Choroid plexus epithelial cell (primary cell): ENCODE measurements around the gene SLC30A5.
"Not testable (repeated sequence)": the region's sequence is repeated elsewhere in the genome, so short reads cannot be mapped to it uniquely, and the experiment has no call there.

ENCODE experiments used
- DNase-seq: peaks from one replicate; pipeline ENCODE4 v3.0.0-alpha.2; 2010; ENCODE audit warnings: low read depth
- H3K4me3 ChIP-seq: 2 replicates; pipeline ENCODE4 v1.5.1; 2011; ENCODE audit warnings: low read depth, mild to moderate bottlenecking, control low read depth, low read length, moderate library complexity
- TF ChIP-seq, protein P1 (sequence below): conservative IDR thresholded peaks from 2 replicates; pipeline ENCODE4 v1.5.1; 2011; ENCODE audit warnings: low read depth, mild to moderate bottlenecking, control low read depth, inconsistent platforms, low read length, moderate library complexity

Gene SLC30A5

DNA sequence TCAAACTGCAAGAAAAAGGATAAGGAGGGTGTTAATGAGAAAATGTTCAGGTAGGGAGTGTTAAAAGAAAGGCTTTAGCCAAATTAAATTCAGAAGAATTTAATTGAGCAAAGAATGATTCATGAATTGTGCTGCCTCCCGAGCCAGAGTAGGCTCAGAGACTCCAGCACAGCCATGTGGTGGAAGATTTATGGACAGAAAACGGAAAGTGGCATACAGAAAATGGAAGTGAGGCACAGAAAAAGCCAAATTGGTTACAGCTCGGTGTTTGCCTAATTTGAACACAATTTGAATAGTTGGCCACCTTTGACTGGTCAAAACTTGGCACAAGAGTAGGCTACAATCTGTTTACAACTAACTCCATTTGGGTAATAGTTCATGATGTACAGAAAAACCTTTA is 9.6 kb upstream of the SLC30A5 start:
- no peak overlapping the region for H3K4me3 ChIP-seq
- TF ChIP-seq, protein P1, sequence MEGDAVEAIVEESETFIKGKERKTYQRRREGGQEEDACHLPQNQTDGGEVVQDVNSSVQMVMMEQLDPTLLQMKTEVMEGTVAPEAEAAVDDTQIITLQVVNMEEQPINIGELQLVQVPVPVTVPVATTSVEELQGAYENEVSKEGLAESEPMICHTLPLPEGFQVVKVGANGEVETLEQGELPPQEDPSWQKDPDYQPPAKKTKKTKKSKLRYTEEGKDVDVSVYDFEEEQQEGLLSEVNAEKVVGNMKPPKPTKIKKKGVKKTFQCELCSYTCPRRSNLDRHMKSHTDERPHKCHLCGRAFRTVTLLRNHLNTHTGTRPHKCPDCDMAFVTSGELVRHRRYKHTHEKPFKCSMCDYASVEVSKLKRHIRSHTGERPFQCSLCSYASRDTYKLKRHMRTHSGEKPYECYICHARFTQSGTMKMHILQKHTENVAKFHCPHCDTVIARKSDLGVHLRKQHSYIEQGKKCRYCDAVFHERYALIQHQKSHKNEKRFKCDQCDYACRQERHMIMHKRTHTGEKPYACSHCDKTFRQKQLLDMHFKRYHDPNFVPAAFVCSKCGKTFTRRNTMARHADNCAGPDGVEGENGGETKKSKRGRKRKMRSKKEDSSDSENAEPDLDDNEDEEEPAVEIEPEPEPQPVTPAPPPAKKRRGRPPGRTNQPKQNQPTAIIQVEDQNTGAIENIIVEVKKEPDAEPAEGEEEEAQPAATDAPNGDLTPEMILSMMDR, result no peak
- no peak for DNase-seq

DNA sequence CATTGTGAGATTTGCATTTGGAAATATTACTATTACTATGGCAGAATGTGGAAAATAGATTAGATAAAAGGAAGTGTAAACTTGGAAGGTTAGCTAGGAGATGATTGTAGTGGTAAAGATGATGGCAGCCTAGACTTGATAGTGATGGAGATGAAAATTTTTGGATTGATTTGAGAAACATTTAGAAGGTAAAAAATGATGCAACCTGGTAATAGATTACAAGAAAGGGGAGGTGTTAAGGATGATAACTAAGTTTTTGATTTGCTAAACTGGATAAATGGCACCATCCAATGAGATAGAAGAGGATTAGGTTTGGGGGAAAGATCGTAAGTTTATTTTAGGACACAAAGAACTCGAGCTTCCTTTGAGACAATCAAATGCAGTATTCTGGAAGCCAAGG is 8.9 kb upstream of the SLC30A5 start:
- TF ChIP-seq, protein P1, result no peak
- no peak for DNase-seq
- no peak overlapping the region for H3K4me3 ChIP-seq

DNA sequence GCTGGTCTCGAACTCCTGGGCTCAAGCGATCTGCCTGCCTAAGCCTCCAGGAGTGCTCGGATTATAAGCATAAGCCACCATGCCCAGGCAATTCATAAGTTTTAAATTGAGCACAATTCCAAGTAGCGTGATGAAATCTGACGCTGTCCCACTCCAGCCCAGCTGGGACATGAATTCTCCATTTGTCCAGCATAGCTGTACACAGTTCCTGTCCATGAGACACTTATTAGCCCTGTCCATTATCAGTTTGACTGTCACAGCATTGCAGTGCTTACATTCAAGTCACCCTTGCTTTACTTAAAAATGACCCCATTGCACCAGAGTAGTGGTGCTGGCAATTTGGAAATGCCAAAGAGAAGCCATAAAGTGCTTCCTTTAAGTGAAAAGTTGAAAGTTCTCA is 7.6 kb upstream of the SLC30A5 start:
- TF ChIP-seq, protein P1, result no peak
- no peak for DNase-seq
- no peak overlapping the region for H3K4me3 ChIP-seq

DNA sequence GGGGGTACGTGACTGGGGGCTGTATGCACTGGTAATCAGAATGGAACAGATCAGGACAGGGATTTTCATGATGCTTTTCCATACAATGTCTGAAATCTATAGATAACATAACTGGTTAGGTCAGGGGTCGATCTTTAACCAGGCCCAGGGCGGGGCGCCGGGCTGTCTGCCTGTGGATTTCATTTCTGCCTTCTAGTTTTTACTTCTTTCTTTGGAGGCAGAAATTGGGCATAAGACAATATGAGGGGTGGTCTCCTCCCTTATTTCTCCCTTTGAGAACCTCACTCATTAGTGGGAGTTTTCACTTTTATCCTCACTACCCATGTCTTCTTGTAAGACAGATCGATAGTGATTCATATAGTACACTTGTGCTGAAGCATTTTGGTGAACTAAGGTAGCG is 5.8 kb upstream of the SLC30A5 start:
- not testable (repeated sequence) for H3K4me3 ChIP-seq, DNase-seq

DNA sequence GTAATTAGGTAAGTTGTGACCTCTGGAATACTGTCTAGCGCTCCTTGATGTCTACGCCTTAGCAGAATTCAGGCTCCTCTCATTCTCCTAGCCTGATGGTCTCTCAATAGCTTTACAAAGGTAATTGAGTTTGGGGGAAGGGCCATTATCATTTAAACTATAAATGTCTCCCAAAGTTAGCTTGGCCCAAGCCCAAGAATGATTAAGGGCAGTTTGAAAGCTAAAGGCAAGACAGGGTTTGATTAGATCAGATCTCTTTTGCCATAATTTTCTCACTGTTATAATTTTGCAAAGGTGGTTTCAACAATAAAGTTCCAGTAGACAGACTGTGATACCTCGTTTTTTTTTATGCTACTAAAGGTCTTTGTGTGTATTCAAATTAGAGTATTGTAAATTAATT is 3.7 kb upstream of the SLC30A5 start:
- no peak for DNase-seq
- TF ChIP-seq, protein P1, result no peak
- H3K4me3 ChIP-seq, result no peak overlapping the region

DNA sequence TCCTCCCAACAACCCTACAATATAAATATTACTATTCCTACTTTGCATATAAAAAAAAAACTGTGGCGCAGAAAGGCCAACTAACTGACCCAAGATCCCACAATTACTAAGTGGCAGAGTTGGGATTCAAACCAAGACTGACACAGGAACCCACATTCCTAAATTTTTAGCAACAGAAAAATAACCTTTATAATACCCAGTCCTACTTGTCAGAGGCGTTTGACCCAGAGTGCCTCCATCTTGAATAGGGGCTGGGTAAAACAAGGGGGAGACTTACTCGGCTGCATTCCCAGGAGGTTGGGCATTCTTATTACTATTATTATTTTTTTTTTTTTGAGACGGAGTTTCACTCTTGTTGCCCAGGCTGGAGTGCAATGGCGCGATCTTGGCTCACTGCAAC is 2.0 kb upstream of the SLC30A5 start:
- DNase-seq, result peak; percentile 9
- no peak overlapping the region for H3K4me3 ChIP-seq
- TF ChIP-seq, protein P1, result no peak

DNA sequence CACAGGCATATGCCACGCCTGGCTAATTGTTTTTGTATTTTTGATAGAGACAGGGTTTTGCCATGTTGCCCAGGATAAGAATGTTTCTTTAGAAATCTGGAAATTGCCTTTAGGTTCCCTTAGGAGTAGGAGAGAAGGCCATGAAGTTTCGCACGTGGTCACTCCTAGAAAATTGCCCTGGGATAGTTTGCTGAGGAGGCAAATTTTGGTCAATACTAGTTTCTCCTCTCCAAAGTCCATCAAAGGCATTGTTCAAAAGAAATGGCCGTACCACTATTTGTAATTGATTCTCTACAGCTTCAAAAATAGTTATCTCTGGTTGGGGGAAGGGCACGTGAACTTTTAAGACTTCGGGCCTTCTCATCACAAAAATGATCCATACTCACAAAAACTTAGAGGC is 845 bp upstream of the SLC30A5 start:
- TF ChIP-seq, protein P1, result no peak
- H3K4me3 ChIP-seq, result no peak overlapping the region
- DNase-seq, result no peak

DNA sequence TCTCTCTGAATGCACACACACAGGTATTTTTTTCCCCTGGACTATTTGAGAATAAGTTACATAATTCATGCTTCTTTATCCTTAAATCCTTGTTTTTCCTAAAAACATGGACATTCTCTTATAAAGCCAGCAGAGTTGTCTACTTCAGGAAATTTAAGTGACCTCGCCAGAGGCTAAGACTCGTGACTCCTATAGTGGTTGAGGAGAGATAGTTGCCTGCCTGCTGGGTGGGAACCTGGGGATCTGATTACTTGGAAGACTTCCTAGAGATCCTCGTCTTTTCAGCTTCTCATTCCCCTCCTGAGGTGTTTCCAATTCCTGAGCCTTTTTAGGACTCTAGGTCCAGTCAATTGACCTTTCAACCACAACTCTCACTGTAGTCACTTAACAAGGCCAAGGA is 5.5 kb downstream of the SLC30A5 start:
- peak; percentile 52 for DNase-seq
- TF ChIP-seq, protein P1, result no peak
- H3K4me3 ChIP-seq, result no peak overlapping the region
